Measurements from ENCODE around the gene U2SURP. TPM values are rescaled to one million over a fixed set of nuclear protein-coding genes. Genes with fewer than 3 reads are reported as not detected.
"Not testable (repeated sequence)": the region's sequence is repeated elsewhere in the genome, so short reads cannot be mapped to it uniquely, and the experiment has no call there.

U2SURP gene
- total RNA-seq, 1 donor from 2014 or later, result 75.8 TPM

- no peak overlapping the region for H3K27ac ChIP-seq
- intact Hi-C loops (cut with DNase I), result no loop called here
Measured at GRCh38 chr3:143024351-143024960, 23.1 kb downstream of the U2SURP start.

GRCh38 chr3:143031327-143031726 lies 30.0 kb downstream of the U2SURP start:
- H3K27me3 ChIP-seq, result no peaks in the 10 kb centered on the region
- H3K4me1 ChIP-seq, result no peaks in the 10 kb centered on the region
- ATAC-seq, result no peak
- TF ChIP-seq, protein P1, sequence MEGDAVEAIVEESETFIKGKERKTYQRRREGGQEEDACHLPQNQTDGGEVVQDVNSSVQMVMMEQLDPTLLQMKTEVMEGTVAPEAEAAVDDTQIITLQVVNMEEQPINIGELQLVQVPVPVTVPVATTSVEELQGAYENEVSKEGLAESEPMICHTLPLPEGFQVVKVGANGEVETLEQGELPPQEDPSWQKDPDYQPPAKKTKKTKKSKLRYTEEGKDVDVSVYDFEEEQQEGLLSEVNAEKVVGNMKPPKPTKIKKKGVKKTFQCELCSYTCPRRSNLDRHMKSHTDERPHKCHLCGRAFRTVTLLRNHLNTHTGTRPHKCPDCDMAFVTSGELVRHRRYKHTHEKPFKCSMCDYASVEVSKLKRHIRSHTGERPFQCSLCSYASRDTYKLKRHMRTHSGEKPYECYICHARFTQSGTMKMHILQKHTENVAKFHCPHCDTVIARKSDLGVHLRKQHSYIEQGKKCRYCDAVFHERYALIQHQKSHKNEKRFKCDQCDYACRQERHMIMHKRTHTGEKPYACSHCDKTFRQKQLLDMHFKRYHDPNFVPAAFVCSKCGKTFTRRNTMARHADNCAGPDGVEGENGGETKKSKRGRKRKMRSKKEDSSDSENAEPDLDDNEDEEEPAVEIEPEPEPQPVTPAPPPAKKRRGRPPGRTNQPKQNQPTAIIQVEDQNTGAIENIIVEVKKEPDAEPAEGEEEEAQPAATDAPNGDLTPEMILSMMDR (IDR thresholded peaks at IDR 0.05), result no peak
- no peaks in the 10 kb centered on the region for H3K9me3 ChIP-seq
- H3K36me3 ChIP-seq, result peaks cover 92% of the 10 kb centered on the region
- H3K4me3 ChIP-seq, result no peak overlapping the region
- intact Hi-C loops (cut with DNase I), result no loop called here
- no peak for DNase-seq
- no peak overlapping the region for H3K27ac ChIP-seq

More at GRCh38 chr3:143024351-143024960, 23.1 kb downstream of the U2SURP start:
- H3K9me3 ChIP-seq, result no peaks in the 10 kb centered on the region
- H3K36me3 ChIP-seq, result peaks cover 96% of the 10 kb centered on the region
- H3K4me1 ChIP-seq, result no peaks in the 10 kb centered on the region
- H3K27me3 ChIP-seq, result no peaks in the 10 kb centered on the region
- no peak overlapping the region for H3K4me3 ChIP-seq
- TF ChIP-seq, protein P1 (IDR thresholded peaks at IDR 0.05), result no peak
- ATAC-seq, result no peak
- no peak for DNase-seq

GRCh38 chr3:143031796-143032387 lies 30.5 kb downstream of the U2SURP start:
- H3K27me3 ChIP-seq; H3K4me1 ChIP-seq; DNase-seq; H3K27ac ChIP-seq; H3K9me3 ChIP-seq; ATAC-seq; H3K4me3 ChIP-seq; intact Hi-C loops (cut with DNase I): not testable (repeated sequence)
- H3K36me3 ChIP-seq, result peaks cover 96% of the 10 kb centered on the region

DNA sequence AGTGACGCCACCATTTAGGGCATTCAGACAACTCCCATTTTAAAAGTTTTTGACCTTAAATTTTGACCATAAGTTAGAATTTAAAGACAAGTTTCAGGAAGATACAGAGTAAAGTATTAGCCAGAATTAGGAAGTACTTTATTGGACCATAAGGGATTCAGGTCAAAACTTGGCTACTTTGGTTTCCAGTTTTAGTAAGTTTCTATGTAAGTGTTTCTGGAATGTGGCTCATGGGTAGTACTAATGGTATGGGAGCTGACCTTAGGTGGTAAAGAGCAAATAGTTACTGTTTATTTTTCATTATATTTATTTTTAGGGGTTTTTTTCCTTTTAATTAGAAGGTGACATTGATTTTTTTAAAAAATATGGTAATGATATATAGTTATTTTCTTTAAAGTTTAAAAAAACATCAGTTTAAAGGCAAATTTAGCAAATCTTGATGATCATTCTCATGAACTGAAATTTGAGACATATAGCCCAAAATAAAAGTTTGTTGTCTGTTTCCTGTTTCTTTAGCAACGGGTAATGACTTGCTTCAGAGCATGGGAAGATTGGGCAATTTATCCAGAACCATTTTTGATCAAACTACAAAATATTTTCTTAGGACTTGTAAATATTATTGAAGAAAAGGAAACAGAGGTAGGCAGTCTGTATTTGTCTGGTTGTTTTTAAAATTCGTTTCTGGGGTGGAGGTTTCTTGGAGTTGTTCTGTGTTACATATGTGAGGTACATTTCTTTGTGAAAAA lies 34.3 kb downstream of the U2SURP start:
- Histone ChIP-seq H3K36me3 (peaks cover 94% of the 10 kb centered on the region), H3K4me3 (no peak overlapping the region), H3K27me3 (no peaks in the 10 kb centered on the region), H3K9me3 (no peaks in the 10 kb centered on the region), H3K4me1 (no peaks in the 10 kb centered on the region), H3K27ac (no peak overlapping the region)
- no peak for DNase-seq
- TF ChIP-seq, protein P1 (IDR thresholded peaks at IDR 0.05), result no peak
- no peak for ATAC-seq
- intact Hi-C loops (cut with DNase I), result no loop called here

GRCh38 chr3:143036557-143036956 lies 35.2 kb downstream of the U2SURP start:
- Histone ChIP-seq H3K9me3 (no peaks in the 10 kb centered on the region), H3K4me1 (no peaks in the 10 kb centered on the region), H3K4me3 (no peak overlapping the region), H3K27me3 (no peaks in the 10 kb centered on the region), H3K36me3 (peaks cover 87% of the 10 kb centered on the region), H3K27ac (no peak overlapping the region)
- intact Hi-C loops (cut with DNase I), result no loop called here
- DNase-seq, result no peak
- no peak for ATAC-seq
- TF ChIP-seq, protein P1 (IDR thresholded peaks at IDR 0.05), result no peak

DNA sequence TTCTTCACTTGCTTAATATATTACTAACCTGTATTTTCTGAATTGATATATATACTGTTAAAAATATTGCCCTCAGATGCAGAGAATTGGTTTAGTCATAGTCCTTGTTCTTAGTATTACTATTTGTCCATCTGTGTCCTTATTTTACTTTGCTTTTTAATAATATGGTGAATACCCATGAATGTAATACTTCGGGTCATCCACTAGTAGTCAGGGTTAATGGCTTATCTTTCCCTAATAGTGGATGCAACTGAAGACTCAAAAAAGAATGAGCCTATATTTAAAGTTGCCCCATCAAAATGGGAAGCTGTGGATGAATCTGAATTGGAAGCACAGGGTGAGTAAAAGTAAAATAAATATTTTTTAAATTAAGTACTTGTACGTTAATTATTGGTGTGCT lies 36.5 kb downstream of the U2SURP start:
- ATAC-seq (no peak), DNase-seq (no peak)
- Histone ChIP-seq H3K4me1 (no peaks in the 10 kb centered on the region), H3K4me3 (no peak overlapping the region), H3K27ac (no peak overlapping the region), H3K9me3 (no peaks in the 10 kb centered on the region), H3K36me3 (peaks cover 79% of the 10 kb centered on the region), H3K27me3 (no peaks in the 10 kb centered on the region)
- intact Hi-C loops (cut with DNase I), result no loop called here
- TF ChIP-seq, protein P1 (IDR thresholded peaks at IDR 0.05), result no peak

Measured in upper lobe of right lung (tissue), 1 donor.